ENCODE results near the gene INSYN2A.

INSYN2A gene

GRCh38 chr10:127196282-127197153 lies at the start of gene INSYN2A:
INSYN2A (minus strand) TSS chr10:127196591; CDS start chr10:127176395, 20,196 bp downstream.
- DNase-seq (ENCODE audit: low read depth, low spot score), result peak; percentile 83

GRCh38 chr10:127245456-127245855 lies 49.1 kb upstream of the INSYN2A start:
- no peak for DNase-seq (ENCODE audit: low read depth, low spot score)

DNA sequence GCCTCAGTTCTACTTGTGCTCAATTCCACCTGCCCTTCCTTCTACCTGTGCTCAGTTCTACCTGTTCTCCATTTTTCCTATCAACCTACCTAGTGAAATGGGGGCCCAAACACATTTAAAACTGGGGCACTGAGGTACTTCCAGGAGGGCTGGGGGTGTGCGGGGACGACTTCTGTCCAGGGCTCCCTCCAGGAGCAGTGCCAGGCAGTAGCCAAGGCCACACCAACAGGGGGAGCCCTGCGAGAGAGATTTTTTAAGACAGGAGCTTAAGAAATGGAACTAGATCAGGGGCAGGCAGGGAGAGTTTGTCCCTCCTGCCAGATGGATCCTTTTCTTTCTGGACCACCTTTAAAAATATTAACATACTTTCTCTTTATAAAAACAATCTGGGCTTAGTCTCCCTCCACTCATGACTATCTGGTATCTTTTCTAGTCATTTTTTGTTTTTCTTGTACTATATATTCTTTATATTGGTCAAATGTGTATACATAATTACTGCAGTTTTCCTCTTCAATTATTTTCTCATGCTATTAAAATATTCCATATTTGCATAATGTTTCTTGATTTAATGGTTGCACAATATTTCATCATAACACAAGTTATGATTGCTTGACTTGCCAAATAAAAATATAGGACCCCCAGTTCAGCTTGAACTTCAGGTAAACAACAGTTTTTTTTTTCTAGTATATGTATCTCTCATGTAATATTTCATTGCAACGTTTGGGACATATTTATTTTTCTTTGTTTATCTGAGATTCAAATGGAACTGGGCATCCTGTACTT lies 47.3 kb upstream of the INSYN2A start:
- DNase-seq (ENCODE audit: low read depth, low spot score), result peak; percentile 36

DNA sequence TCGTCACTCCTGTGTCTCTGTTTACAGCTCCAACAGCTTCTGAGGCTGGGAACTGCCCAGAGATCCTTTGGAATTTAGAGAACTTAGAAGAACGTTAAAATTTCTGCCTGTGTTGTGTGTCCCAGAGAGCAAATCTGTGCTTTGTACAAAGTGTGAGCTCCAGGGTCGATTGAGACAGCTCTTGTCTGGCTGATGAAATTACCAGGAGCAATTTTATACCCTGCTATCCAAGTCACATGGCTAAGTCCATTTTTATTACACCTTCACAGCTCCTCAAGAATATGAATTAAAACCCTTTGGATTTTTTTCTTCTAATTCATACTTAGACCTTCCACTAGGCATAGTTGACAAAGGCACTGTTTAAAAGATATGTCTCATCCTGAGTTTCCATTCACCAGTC lies 46.5 kb upstream of the INSYN2A start:
- DNase-seq (ENCODE audit: low read depth, low spot score), result no peak

GRCh38 chr10:127236266-127236665 lies 39.9 kb upstream of the INSYN2A start:
- no peak for DNase-seq (ENCODE audit: low read depth, low spot score)

- peak; percentile 8 for DNase-seq (ENCODE audit: low read depth, low spot score)
Measured at GRCh38 chr10:127234306-127234800, 38.0 kb upstream of the INSYN2A start.

- DNase-seq (ENCODE audit: low read depth, low spot score), result no peak
Measured at GRCh38 chr10:127228195-127228787, 31.9 kb upstream of the INSYN2A start.

DNA sequence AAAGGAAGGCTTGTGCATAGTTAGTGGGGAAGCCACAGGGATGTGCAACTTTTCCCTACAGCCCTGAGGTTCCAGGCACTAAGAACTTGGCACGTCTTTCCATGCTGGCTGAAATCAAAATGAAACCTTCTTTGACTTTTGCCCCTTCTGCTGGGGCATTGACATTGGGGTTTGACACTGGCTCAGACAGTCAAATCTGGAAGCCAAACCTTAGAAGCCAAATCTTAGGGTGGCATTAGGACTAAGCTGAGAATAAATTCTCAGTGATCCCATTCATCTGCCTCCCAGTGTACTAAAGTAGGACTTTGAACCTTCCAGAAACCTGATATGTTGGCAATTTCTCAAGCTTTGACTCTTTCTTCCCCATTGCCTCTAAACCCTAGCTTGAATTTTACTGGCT lies 31.3 kb upstream of the INSYN2A start:
- no peak for DNase-seq (ENCODE audit: low read depth, low spot score)

DNA sequence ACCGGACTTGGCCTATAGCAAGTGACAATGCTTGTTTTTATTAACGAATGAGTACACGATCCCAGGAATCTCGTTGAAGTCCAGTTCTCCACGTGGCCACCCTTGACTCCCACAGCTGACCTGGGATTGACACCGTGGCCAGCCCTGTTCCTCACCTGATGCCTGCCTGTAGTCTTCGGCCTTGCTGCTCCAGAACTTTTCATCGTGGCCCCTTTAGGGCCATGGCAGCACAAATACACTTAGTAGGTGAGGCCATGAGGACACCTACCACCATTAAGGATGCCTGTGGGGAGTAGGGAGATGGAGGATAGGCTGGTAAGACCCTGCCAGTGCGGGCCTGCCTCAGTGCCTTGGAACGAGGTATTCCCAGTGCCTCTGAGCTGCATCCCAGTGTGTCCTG lies 30.6 kb upstream of the INSYN2A start:
- no peak for DNase-seq (ENCODE audit: low read depth, low spot score)

GRCh38 chr10:127221281-127221680 lies 24.9 kb upstream of the INSYN2A start:
- no peak for DNase-seq (ENCODE audit: low read depth, low spot score)

DNA sequence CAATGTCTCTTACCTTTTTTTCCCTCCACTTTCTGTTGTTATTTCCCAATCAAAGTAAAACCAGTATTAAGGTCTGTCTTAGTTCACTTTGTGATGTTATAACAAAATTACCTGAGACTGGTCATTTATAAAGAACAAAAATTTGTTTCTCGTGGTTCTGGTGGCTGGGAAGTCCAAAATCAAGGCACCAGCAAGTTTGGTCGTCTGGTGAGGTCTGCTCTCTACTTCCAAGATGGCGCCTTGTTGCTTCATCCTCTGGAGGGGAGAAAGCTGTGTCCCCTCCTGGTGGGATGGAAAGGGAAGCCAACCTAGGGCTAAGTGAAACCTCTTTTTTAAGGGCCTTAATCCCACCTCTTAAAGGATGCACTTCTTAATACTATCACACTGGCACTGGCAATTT lies 22.3 kb upstream of the INSYN2A start:
- DNase-seq (ENCODE audit: low read depth, low spot score), result no peak

- DNase-seq (ENCODE audit: low read depth, low spot score), result peak; percentile 39
Measured at GRCh38 chr10:127216786-127217185, 20.4 kb upstream of the INSYN2A start.

DNA sequence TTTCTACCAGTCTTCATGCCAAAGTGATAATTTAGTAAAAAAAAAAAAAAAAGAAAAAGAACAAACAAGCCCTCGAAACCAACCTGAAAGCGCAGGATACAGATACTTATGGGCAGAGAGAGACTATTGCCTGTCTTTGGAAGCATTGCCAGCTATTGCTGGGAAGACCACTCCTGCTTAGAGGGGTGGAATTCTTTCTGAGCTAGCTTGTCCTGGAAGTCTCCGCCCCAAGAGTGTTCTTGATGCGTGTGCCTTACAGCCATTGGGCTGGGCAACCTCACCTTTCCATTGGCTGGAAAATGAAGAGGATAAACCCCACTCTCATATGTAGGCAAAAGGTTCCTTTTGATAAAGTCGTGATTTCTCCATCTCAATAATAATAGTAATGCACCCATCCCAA lies 19.9 kb upstream of the INSYN2A start:
- no peak for DNase-seq (ENCODE audit: low read depth, low spot score)

GRCh38 chr10:127215866-127216265 lies 19.5 kb upstream of the INSYN2A start:
- no peak for DNase-seq (ENCODE audit: low read depth, low spot score)

DNA sequence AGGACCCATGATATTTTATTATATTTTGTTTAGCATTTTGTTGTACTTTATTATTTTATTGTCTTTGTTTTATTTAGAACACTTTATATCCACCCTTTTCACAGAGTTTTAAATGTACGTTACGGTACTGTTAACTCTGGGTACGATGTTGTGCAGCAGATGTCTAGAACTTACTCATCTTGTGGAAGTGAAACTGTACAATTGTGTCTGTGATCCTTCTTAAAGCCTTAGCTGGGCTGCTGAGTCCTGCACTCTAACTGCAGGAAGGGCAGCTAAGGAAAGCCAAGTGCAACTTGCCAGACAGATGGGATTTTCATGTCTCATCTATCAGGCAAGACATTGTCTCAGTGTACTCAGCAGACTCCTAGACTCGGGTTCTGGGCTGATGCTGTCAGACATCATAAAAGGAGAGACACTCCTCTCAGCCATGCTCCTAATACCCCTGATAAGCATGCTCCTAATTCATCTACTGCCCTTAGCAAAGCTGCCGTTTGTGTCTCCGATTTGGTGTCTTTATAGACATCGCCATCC lies 14.6 kb upstream of the INSYN2A start:
- no peak for DNase-seq (ENCODE audit: low read depth, low spot score)

GRCh38 chr10:127207081-127207480 lies 10.7 kb upstream of the INSYN2A start:
- no peak for DNase-seq (ENCODE audit: low read depth, low spot score)

DNA sequence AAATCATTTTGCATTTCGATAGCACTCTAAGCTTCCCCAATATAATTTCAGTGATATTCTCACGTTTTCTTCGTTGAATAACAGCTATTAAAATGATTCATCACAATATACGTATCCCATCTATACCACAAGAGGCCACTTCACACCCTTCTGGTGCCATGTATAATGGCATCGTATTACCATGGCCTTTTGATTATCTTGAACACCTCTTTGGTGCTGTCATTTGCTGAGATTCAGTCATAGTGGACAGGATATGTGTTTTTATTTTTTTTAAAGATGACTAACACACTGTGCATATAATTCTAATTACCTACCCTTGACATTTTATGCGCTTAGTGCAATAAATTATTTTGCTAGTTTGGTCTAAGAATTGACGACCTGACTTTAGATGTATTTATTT lies 6.7 kb upstream of the INSYN2A start:
- DNase-seq (ENCODE audit: low read depth, low spot score), result no peak

DNA sequence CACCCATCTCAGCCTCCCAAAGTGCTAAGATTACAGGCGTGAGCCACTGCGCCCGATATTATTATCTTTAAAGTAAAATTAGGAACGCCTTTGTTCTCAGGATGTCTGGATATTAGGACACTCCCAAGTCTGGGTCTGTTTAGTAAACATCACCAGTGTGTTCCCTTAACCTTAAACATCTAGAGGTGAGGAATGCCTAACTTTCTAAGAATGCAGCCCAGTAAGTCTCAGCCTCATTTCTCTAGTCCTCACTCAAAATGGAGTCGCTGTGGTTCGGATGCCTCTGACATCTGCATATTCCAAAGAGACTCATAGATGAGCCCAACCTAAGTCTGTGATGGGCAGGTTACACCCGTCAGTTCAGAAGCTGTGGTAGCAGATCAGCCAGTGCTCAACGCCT lies 4.3 kb upstream of the INSYN2A start:
- DNase-seq (ENCODE audit: low read depth, low spot score), result no peak

DNA sequence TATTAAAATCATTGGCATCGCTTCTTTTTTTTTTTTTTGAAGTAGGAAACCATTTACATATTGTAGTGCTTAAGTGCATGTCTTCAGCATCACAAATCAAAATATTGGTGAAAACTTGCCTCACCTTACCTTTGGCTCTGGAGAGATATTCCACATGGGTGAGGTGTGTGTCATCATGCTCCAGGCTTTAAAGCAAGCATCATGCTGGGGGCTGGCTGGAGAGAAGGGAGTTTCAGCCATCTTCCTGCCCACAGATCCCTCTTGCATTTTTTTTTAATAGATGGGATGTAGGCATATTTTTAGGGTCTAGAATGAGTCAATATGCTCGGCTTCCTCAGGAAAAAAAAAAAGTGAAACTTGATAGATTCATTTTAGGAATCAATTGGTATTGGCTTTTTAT lies 2.3 kb upstream of the INSYN2A start:
- DNase-seq (ENCODE audit: low read depth, low spot score), result no peak

- peak; percentile 14 for DNase-seq (ENCODE audit: low read depth, low spot score)
Measured at GRCh38 chr10:127198307-127198706, 1.9 kb upstream of the INSYN2A start.

- DNase-seq (ENCODE audit: low read depth, low spot score), result no peak
Measured at GRCh38 chr10:127197154-127197432, 702 bp upstream of the INSYN2A start.

DNA sequence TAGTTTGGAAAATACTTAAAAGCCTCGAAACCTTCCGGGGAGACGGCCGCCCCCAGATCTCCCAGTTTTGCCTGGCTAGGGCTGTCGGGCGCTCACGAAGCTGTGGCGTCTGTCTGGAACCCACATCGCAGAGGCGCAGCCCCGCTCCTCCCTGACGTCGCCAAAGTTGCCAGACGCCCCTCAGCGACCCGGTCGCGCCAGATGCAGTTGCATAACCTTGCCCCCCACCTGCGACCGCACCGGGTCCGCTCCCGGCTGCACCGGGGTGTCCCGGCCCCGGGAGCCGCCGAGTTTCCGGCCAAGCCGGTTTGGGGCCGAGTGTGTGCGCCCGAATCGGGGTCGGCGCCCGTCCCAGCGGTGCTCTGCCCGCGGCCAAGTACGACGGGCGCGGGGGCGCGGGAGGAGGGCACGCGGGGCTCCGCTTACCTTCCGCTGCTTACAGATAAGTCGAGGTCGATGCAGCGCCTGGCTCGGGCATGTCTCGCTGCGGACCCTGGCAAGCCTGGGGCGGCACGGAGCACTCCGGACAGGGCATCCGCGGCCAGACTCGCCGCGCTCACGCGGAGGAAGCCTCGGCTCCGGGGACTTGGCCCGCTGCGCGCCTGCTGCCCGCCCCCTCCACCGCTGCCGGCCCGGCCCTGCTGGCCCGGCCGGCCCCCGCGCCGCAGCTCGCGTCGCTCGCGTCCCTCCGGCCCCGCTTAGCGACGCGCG lies 665 bp downstream of the INSYN2A start:
- peak; percentile 73 for DNase-seq (ENCODE audit: low read depth, low spot score)

Measured in astrocyte of the hippocampus (primary cell).